GM10266 (cell line): ENCODE measurements around the gene SLC28A1.
"Not testable (repeated sequence)": the region's sequence is repeated elsewhere in the genome, so short reads cannot be mapped to it uniquely, and the experiment has no call there.

Experiments
- DNase-seq: peaks from one replicate; pipeline ENCODE4 v3.0.0; 2012; ENCODE audit errors: extremely low spot score
- TF ChIP-seq, protein P1 (sequence below): IDR thresholded peaks from 2 replicates; pipeline ENCODE4 v1.5.1; 2012; ENCODE audit warnings: mild to moderate bottlenecking, low read depth; ENCODE audit not compliant: control insufficient read depth, insufficient read depth; ENCODE audit errors: missing control alignments

The SLC28A1 gene

DNA sequence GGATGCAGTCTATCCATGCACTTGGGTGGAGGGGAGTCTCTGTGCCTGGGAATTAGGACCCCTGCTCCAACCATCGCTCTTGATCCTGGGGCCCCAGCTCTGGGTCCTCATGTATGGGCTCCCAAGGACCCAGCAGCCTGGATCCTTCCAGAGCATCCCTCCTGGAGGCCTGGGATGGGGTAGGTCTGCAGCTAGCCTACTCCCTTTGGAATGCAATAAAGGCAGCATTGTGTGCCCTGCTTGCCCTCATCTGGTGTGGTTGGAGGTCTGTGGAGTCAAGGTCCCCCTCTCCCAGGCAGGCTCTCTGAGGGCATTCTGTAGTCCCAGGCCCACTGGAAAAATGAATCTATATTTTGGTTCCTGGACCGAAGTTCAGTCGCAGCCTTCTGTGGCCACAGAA, 15.0 kb upstream of the SLC28A1 start:
- TF ChIP-seq, protein P1, sequence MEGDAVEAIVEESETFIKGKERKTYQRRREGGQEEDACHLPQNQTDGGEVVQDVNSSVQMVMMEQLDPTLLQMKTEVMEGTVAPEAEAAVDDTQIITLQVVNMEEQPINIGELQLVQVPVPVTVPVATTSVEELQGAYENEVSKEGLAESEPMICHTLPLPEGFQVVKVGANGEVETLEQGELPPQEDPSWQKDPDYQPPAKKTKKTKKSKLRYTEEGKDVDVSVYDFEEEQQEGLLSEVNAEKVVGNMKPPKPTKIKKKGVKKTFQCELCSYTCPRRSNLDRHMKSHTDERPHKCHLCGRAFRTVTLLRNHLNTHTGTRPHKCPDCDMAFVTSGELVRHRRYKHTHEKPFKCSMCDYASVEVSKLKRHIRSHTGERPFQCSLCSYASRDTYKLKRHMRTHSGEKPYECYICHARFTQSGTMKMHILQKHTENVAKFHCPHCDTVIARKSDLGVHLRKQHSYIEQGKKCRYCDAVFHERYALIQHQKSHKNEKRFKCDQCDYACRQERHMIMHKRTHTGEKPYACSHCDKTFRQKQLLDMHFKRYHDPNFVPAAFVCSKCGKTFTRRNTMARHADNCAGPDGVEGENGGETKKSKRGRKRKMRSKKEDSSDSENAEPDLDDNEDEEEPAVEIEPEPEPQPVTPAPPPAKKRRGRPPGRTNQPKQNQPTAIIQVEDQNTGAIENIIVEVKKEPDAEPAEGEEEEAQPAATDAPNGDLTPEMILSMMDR, result no peak
- DNase-seq, result no peak

DNA sequence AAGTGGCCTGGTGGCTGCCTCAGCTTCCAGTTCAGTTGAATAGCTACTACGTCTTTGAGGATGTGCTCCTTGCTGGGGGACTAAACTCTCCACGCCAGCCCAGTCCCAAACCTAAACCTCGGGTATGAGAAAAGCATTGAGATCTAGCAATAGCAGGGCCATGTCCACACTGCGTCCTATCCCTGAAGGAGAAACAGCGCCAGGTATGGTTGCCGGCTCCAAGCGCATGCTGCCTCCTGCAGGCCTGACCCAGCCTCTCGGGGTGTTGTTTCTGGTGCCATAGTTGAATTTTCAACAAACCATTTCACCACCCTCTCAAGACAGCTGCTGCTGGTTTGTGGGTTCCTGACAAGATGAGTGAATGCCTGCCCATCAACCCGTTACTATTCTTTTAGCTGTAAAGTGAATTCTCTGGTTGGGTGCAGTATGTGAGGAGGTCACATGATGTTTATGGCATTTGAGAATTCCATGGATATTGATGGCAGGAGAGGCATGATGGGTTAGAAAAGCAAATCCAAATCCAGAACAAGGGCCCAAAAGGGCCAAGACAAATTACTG, 13.0 kb upstream of the SLC28A1 start:
- no peak for DNase-seq
- TF ChIP-seq, protein P1, result peak; percentile 14

DNA sequence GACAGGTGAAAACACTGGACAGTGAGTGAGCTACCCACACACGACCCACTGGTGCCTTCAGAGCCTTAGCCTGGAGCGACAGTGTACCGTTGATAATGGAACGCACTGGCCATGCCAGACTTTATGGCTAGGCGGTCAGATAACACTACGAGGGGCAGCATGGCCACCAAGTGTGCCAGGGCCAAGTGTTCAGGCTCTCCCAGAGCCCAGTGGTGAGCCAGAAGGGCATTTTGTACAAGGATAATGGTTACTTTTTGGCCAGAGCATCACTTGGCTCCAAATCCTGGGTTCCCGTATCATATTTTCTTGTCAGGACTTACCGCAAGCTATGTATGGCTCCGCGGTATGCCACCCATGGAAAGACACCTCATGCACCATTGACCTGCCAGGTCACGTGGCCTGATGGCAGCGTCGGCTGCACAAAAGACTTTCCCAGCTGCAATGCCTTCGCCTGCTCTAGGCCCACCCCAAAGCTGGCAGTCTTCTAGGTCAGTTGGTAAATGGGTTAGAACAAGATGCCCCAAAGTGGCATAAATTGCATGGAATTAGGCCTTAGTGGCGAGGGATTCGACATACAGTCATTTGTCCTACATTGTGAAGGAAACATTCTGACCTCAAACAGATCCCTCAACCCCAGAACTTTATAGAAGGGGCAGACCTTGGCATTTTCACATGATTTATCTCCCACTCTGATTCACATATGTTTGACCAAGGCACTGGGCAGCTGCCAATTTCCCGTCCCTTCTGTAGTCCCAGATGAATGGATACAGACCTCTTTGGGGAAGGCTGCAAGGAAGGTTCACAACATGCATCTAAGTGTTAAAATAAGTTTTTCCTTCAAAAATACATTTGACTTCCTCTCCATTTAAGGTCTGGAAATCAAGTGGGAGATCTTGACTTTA, 12.2 kb upstream of the SLC28A1 start:
- no peak for DNase-seq
- TF ChIP-seq, protein P1, result no peak

DNA sequence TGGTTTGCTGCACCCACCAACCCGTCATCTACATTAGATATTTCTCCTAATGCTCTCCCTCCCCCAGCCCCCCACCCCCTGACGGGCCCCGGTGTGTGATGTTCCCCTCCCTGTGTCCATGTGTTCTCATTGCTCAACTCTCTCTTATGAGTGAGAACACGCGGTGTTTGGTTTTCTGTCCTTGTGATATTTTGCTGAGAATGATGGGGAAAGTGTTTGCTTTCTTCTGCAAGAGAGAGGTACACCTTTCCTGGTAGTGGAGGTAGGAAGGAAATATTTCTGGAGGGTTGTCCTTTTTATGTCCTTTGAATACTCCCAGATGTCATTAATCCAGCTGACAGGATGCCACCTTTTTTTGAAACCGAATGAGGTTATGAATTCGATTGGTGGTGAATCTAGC, 10.5 kb upstream of the SLC28A1 start:
- DNase-seq, result no peak
- TF ChIP-seq, protein P1, result no peak

DNA sequence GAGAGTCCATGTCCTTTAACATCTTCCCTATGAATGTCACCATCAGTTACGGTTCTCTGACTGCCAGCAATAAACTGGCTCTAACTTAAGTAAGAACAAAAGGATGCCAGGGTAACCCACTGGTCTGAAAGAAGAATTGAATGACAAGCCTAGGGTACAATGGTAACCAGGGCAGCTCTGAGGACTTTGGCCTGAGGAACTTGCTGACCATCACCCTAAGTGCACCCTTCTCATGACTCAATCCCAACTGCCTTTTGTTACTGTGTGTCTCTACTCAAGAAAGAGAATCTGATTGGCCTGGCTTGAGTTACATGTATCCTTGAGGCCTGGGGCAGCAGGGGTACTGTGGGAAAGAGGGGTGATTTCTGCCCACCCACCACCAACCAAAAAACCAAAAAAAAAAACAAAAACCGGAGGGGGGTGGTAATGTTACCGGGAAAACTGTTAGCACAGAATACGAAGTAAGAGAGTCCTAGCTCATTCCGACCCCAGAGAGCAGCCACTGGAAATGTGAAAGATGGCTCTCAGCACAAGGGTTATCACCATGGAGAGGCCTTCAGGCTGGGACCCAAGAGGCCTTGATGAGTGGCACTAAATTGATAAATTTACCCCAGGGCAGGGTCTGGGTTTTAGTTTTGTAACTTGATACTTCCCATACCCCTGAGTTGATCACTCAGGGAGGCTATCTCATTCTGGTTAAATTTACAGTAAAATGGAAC, 9.3 kb upstream of the SLC28A1 start:
- TF ChIP-seq, protein P1, result no peak

DNA sequence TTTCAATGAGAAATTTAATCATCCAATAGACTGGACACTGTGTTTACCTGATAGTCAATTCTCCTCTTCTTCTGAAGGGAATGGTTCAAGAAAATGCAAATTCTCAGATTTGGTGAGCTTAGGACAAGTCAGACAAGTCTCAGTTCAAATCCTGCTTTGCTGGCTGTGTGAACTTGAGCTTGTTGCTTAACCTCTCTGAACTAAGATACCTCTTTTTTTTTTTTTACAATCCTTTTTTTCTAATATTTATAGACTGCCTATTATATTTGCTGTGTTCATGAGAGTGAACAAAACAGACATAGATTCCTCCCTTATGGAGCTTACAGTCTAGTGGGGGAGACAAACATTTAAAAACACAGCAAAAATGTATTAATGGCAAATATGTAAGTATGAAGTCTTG, 8.2 kb upstream of the SLC28A1 start:
- TF ChIP-seq, protein P1, result no peak
- no peak for DNase-seq

More for the DNA sequence above, 9.3 kb upstream of the SLC28A1 start:
- no peak for DNase-seq

DNA sequence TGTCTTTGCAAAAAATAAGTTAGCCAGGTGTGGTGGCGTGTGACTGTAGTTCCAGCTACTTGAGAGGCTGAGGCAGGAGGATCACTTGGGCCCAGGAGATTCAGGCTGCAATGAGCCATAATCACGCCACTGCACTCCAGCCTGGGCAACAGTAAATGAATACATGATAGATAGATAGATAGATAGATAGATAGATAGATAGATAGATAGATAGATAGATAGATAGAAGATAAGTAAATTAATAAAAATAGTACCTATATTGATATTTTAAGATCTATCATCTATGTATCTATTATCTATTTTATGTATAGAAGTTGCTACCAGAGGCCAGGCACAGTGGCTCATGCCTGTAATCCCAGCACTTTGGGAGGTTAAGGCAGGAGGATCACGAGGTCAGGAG, 6.8 kb upstream of the SLC28A1 start:
- DNase-seq, result not testable (repeated sequence)
